Mesothelial cell of epicardium (in vitro differentiated cells): ENCODE measurements around the gene MCUR1. TPM values are rescaled to one million over a fixed set of nuclear protein-coding genes. Genes with fewer than 3 reads are reported as not detected.
A peak's percentile ranks its signal among the peaks of the same experiment; 100 is the strongest.

Experiments used
- DNase-seq, 2 experiments: peaks; one replicate each; pipeline ENCODE4 v3.0.0; 2021; ENCODE audit warnings: low spot score in 2 of 2; ENCODE audit not compliant: unreplicated experiment in 2 of 2
- H3K27ac Mint-ChIP-seq: 2 replicates; pipeline ENCODE4 v1.8.0; 2021; ENCODE audit warnings: mixed read lengths
- H3K27me3 Mint-ChIP-seq: 2 replicates; pipeline ENCODE4 v1.8.0; 2021; ENCODE audit warnings: low read depth, mixed read lengths
- H3K36me3 Mint-ChIP-seq: 2 replicates; pipeline ENCODE4 v1.8.0; 2021; ENCODE audit warnings: mixed read lengths
- H3K4me1 Mint-ChIP-seq: 2 replicates; pipeline ENCODE4 v1.8.0; 2021; ENCODE audit warnings: mixed read lengths
- H3K4me3 Mint-ChIP-seq: 2 replicates; pipeline ENCODE4 v1.8.0; 2021; ENCODE audit warnings: mild to moderate bottlenecking, moderate library complexity, mixed read lengths
- H3K9me3 Mint-ChIP-seq: 2 replicates; pipeline ENCODE4 v1.8.0; 2021; ENCODE audit warnings: mixed read lengths
- CTCF ChIP-seq: fragments of 200-600 bp; sonication (generic); IDR thresholded peaks from one replicate; pipeline ENCODE4 v1.5.0; 2021; ENCODE audit warnings: antibody characterized with exemption; ENCODE audit not compliant: unreplicated experiment
- total RNA-seq: library from RNA; stranded (reverse); gene quantifications from 3 replicates; pipeline ENCODE4 v1.2.1, GENCODE V29; 2021

Gene MCUR1
- total RNA-seq, 1 donor from 2014 or later = 21.7 TPM

GRCh38 chr6:13763740-13764381 lies 50.5 kb downstream of the MCUR1 start:
- TF ChIP-seq CTCF = no peak
- H3K4me3 Mint-ChIP-seq = no peak overlapping the region
- DNase-seq = no peak
- no peaks in the 10 kb centered on the region for H3K27me3 Mint-ChIP-seq
- H3K4me1 Mint-ChIP-seq = peaks cover 37% of the 10 kb centered on the region
- H3K36me3 Mint-ChIP-seq = no peaks in the 10 kb centered on the region
- H3K9me3 Mint-ChIP-seq = no peaks in the 10 kb centered on the region
- H3K27ac Mint-ChIP-seq = peak overlapping the region; percentile 23

DNA sequence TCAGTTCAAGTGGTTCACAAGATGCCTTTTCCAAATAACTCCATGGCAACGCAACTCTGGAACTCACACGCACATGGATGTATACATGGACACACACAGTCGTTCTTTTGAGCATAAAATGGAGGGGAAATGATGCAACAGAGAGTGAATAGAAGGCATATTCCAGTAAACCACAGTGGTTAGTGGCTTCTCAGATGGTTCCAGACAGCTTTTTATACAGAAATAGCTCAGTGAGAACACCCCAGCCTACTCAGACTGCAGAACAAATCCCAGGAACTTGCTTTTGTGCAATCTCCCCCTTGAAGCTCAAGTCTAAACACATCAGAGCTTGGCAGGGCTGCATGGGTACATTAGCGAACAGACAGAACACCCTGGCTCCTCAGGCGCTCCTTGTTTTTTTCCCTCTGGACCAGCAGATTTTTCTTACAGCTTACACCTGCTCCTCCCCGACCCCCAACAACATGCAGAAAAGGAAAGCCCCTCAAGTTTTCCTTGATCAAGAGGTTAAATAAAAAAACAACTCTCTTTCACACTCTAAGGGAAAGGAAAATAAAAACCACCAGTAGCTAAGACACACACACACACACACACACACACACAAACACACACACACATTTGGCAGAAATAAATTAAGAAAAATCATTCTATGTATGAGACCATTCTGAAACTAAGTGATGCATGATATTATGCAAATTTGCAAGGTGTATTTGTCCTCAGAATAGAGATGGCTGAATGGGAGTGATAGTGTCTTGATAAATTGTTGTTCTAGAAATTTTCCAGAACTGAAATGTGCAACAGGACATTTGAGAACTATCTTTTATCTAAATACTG lies 51.5 kb downstream of the MCUR1 start:
- no peaks in the 10 kb centered on the region for H3K36me3 Mint-ChIP-seq
- peaks cover 37% of the 10 kb centered on the region for H3K4me1 Mint-ChIP-seq
- no peaks in the 10 kb centered on the region for H3K27me3 Mint-ChIP-seq
- H3K9me3 Mint-ChIP-seq = no peaks in the 10 kb centered on the region
- TF ChIP-seq CTCF = no peak
- DNase-seq = no peak
- H3K27ac Mint-ChIP-seq = peak overlapping the region; percentile 62
- no peak overlapping the region for H3K4me3 Mint-ChIP-seq

DNA sequence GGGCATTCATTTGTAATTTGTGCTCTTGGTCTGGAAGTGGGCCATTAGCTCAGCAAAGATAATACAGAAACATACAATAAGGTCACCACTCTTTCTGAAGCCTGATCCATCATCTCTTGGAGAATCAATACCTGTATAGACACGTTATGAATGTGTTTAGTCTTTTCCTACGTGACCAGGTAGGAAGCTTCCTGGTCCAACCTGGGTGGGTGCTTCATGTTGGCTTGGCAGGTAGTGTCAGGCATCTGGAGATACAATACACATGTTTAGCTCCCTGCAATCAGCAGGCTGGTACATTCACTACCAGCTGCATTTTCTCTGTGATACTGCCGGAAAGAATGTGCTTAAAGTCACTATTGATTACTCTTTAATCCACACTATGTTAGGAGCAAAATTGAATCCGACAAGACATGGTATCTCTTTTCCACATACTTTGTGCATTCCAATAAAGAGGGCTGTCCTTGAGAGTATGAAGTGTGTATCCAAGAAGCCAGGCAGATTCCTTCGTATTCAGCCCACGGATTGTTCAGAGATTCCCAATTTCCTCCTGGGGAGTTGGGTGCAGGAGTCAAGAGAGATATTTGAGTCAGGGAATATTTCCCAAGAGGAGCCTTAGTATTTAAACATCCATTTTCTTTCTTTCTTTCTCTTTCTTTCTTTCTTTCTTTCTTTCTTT lies 52.9 kb downstream of the MCUR1 start:
- no peak for DNase-seq
- Mint-ChIP-seq H3K27ac (peak overlapping the region; percentile 58), H3K4me3 (no peak overlapping the region), H3K36me3 (no peaks in the 10 kb centered on the region), H3K27me3 (no peaks in the 10 kb centered on the region), H3K9me3 (no peaks in the 10 kb centered on the region), H3K4me1 (peaks cover 26% of the 10 kb centered on the region)
- no peak for TF ChIP-seq CTCF

DNA sequence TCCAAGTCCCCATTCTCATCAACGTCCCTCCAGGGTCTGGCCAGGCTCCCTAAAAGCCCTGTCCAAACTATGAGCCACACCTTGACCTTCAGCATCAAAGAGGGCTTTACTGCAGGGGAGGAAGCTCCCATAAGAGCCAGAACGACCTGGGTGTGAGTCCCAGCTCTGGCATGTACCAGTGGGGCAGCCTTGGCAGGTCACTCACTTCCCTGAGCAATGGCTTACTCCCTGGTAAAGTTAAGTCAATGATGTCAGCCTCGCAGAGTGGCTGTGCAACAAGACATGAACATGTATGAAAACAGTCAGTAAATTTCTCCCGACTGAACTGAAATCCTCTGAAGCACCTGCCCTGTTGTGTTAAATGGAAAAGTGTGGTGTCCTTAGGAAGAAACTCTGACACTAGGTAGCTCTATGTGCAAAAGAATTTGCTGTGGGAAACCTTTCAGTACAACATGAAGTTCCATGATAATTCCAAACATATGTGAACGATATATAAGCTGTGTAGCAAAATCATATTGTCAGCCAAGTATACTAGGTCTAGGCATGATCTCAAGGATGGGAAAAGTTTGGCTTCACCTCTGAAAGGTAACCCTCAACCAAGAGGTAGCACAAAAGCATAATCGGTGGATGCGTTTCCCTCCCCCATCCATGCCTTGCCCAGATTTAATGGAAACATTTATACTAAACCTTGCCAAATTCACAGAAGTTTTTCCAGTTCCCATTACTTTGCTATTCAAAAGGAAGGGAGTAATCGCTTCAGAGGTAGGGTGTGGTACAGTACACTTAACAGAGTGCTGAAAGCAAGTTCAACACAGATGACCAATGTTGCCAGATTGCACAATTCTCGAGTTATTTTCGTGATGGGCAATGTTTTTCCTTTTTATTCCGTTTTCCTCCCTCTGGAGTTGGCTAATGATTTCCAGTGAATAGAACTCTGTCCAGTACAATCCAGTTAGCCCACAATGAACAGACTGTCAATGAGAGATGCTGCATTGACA lies 53.8 kb downstream of the MCUR1 start:
- Mint-ChIP-seq H3K27ac (no peak overlapping the region), H3K4me3 (no peak overlapping the region), H3K27me3 (no peaks in the 10 kb centered on the region), H3K4me1 (peaks cover 17% of the 10 kb centered on the region), H3K36me3 (no peaks in the 10 kb centered on the region), H3K9me3 (no peaks in the 10 kb centered on the region)
- no peak for TF ChIP-seq CTCF
- no peak for DNase-seq

GRCh38 chr6:13759025-13759424 lies 55.3 kb downstream of the MCUR1 start:
- H3K4me3 Mint-ChIP-seq = no peak overlapping the region
- no peaks in the 10 kb centered on the region for H3K36me3 Mint-ChIP-seq
- H3K27ac Mint-ChIP-seq = no peak overlapping the region
- no peaks in the 10 kb centered on the region for H3K9me3 Mint-ChIP-seq
- no peaks in the 10 kb centered on the region for H3K27me3 Mint-ChIP-seq
- peaks cover 15% of the 10 kb centered on the region for H3K4me1 Mint-ChIP-seq
- DNase-seq = no peak
- no peak for TF ChIP-seq CTCF
